Glutamatergic neuron (in vitro differentiated cells): Measurements from ENCODE around the gene SP8. TPM values are rescaled to one million over a fixed set of nuclear protein-coding genes. Genes with fewer than 3 reads are reported as not detected.
"Not testable (repeated sequence)": the region's sequence is repeated elsewhere in the genome, so short reads cannot be mapped to it uniquely, and the experiment has no call there.

Experiments used
- DNase-seq: peaks from one replicate; pipeline ENCODE4 v3.0.0; 2022
- H3K27ac Mint-ChIP-seq: one replicate; pipeline ENCODE4 v1.8.0; 2020; ENCODE audit warnings: mild to moderate bottlenecking, mixed read lengths, inconsistent platforms; ENCODE audit not compliant: unreplicated experiment
- H3K27me3 Mint-ChIP-seq: one replicate; pipeline ENCODE4 v1.8.0; 2020; ENCODE audit warnings: mild to moderate bottlenecking, moderate library complexity, mixed read lengths, inconsistent platforms; ENCODE audit not compliant: unreplicated experiment
- H3K36me3 Mint-ChIP-seq: one replicate; pipeline ENCODE4 v1.8.0; 2020; ENCODE audit warnings: mild to moderate bottlenecking, mixed read lengths, inconsistent platforms; ENCODE audit not compliant: unreplicated experiment
- H3K4me1 Mint-ChIP-seq: one replicate; pipeline ENCODE4 v1.8.0; 2020; ENCODE audit warnings: mild to moderate bottlenecking, low read depth, mixed read lengths, inconsistent platforms; ENCODE audit not compliant: unreplicated experiment
- H3K4me3 Mint-ChIP-seq: one replicate; pipeline ENCODE4 v1.8.0; 2020; ENCODE audit warnings: mild to moderate bottlenecking, mixed read lengths, inconsistent platforms; ENCODE audit not compliant: unreplicated experiment
- H3K9me3 Mint-ChIP-seq: one replicate; pipeline ENCODE4 v1.8.0; 2020; ENCODE audit warnings: mild to moderate bottlenecking, moderate library complexity, mixed read lengths, inconsistent platforms; ENCODE audit not compliant: unreplicated experiment
- CTCF ChIP-seq: fragments of 200-600 bp; sonication (generic); IDR thresholded peaks from one replicate; pipeline ENCODE4 v1.5.0; 2021; ENCODE audit not compliant: partially characterized antibody, unreplicated experiment
- total RNA-seq: library from RNA; stranded (reverse); fragmentation: NEBNext Ultra II Directional; extraction: Animal tissue kit (Norgen Biotek cat#: 25700); gene quantifications from one replicate; pipeline ENCODE4 v1.2.1, GENCODE V29; 2021; ENCODE audit not compliant: unreplicated experiment

The SP8 gene
- total RNA-seq, 1 donor from 2014 or later, result not detected

GRCh38 chr7:20831451-20831850 is 44.8 kb upstream of the SP8 start:
- H3K36me3 Mint-ChIP-seq, result no peaks in the 10 kb centered on the region
- no peak overlapping the region for H3K27ac Mint-ChIP-seq
- H3K4me3 Mint-ChIP-seq, result no peak overlapping the region
- H3K4me1 Mint-ChIP-seq, result peaks cover 4% of the 10 kb centered on the region
- no peak for TF ChIP-seq CTCF
- H3K27me3 Mint-ChIP-seq, result no peaks in the 10 kb centered on the region
- no peak for DNase-seq
- no peaks in the 10 kb centered on the region for H3K9me3 Mint-ChIP-seq

- no peak overlapping the region for H3K27ac Mint-ChIP-seq
- no peak overlapping the region for H3K4me3 Mint-ChIP-seq
- H3K36me3 Mint-ChIP-seq, result no peaks in the 10 kb centered on the region
- no peak for DNase-seq
- H3K27me3 Mint-ChIP-seq, result no peaks in the 10 kb centered on the region
- no peak for TF ChIP-seq CTCF
- H3K9me3 Mint-ChIP-seq, result no peaks in the 10 kb centered on the region
- peaks cover 4% of the 10 kb centered on the region for H3K4me1 Mint-ChIP-seq
Observed at GRCh38 chr7:20828947-20829346, 42.3 kb upstream of the SP8 start.

- no peak for DNase-seq
- Mint-ChIP-seq H3K27me3 (no peaks in the 10 kb centered on the region), H3K4me1 (peaks cover 4% of the 10 kb centered on the region), H3K4me3 (no peak overlapping the region), H3K27ac (no peak overlapping the region), H3K36me3 (no peaks in the 10 kb centered on the region), H3K9me3 (no peaks in the 10 kb centered on the region)
- no peak for TF ChIP-seq CTCF
Observed at GRCh38 chr7:20827172-20827571, 40.5 kb upstream of the SP8 start.

GRCh38 chr7:20826243-20826642 is 39.6 kb upstream of the SP8 start:
- no peaks in the 10 kb centered on the region for H3K36me3 Mint-ChIP-seq
- no peak overlapping the region for H3K4me3 Mint-ChIP-seq
- H3K4me1 Mint-ChIP-seq, result no peaks in the 10 kb centered on the region
- H3K9me3 Mint-ChIP-seq, result no peaks in the 10 kb centered on the region
- no peak for TF ChIP-seq CTCF
- H3K27me3 Mint-ChIP-seq, result no peaks in the 10 kb centered on the region
- H3K27ac Mint-ChIP-seq, result no peak overlapping the region
- no peak for DNase-seq

GRCh38 chr7:20825555-20825954 is 38.9 kb upstream of the SP8 start:
- no peak for DNase-seq
- no peak for TF ChIP-seq CTCF
- no peaks in the 10 kb centered on the region for H3K36me3 Mint-ChIP-seq
- H3K27me3 Mint-ChIP-seq, result no peaks in the 10 kb centered on the region
- no peak overlapping the region for H3K4me3 Mint-ChIP-seq
- no peaks in the 10 kb centered on the region for H3K9me3 Mint-ChIP-seq
- no peak overlapping the region for H3K27ac Mint-ChIP-seq
- no peaks in the 10 kb centered on the region for H3K4me1 Mint-ChIP-seq

- not testable (repeated sequence) for H3K4me3 Mint-ChIP-seq, H3K4me1 Mint-ChIP-seq, H3K27me3 Mint-ChIP-seq, DNase-seq, H3K9me3 Mint-ChIP-seq, H3K36me3 Mint-ChIP-seq, H3K27ac Mint-ChIP-seq
Observed at GRCh38 chr7:20821390-20821789, 34.7 kb upstream of the SP8 start.
